Measurements from ENCODE around the gene C12orf60.
A peak's percentile ranks its signal among the peaks of the same experiment; 100 is the strongest.

C12orf60 gene

GRCh38 chr12:14803830-14804160 lies 325 bp downstream of the C12orf60 start:
- DNase-seq (ENCODE audit: low read depth, low spot score): no peak
- no peak for TF ChIP-seq SUZ12 (IDR thresholded peaks at IDR 0.05; ENCODE audit: extremely low read depth, insufficient read depth, insufficient read length)
- no peak for TF ChIP-seq YY1 (IDR thresholded peaks at IDR 0.05; ENCODE audit: insufficient read depth, insufficient read length)
- no peak for TF ChIP-seq ZNF274 (IDR thresholded peaks at IDR 0.05; ENCODE audit: low read depth, low read length)
- peak overlapping the region; percentile 98 for H3K4me3 ChIP-seq (ENCODE audit: insufficient read length, low read depth)

GRCh38 chr12:14810167-14810952 lies 6.9 kb downstream of the C12orf60 start:
- no peaks in the 10 kb centered on the region for H3K36me3 ChIP-seq (ENCODE audit: insufficient read depth, insufficient read length, low read length)

More at GRCh38 chr12:14803830-14804160, 325 bp downstream of the C12orf60 start:
- Histone ChIP-seq H3K9me3 (ENCODE audit: insufficient read depth, low read length) (no peaks in the 10 kb centered on the region), H3K27me3 (ENCODE audit: insufficient read depth, insufficient read length) (no peaks in the 10 kb centered on the region), H3K9ac (ENCODE audit: insufficient read length, low read depth) (peak overlapping the region; percentile 79), H3K4me1 (ENCODE audit: insufficient read depth, insufficient read length) (no peaks in the 10 kb centered on the region), H3K36me3 (ENCODE audit: insufficient read depth, insufficient read length, low read length) (peaks cover 32% of the 10 kb centered on the region)

GRCh38 chr12:14810953-14811483 lies 7.5 kb downstream of the C12orf60 start:
- Histone ChIP-seq H3K27me3 (ENCODE audit: insufficient read depth, insufficient read length) (no peaks in the 10 kb centered on the region), H3K9ac (ENCODE audit: insufficient read length, low read depth) (no peak overlapping the region), H3K36me3 (ENCODE audit: insufficient read depth, insufficient read length, low read length) (no peaks in the 10 kb centered on the region), H3K4me3 (ENCODE audit: insufficient read length, low read depth) (no peak overlapping the region), H3K9me3 (ENCODE audit: insufficient read depth, low read length) (no peaks in the 10 kb centered on the region), H3K4me1 (ENCODE audit: insufficient read depth, insufficient read length) (no peaks in the 10 kb centered on the region)
- TF ChIP-seq ZNF274 (IDR thresholded peaks at IDR 0.05; ENCODE audit: low read depth, low read length): no peak
- no peak for TF ChIP-seq YY1 (IDR thresholded peaks at IDR 0.05; ENCODE audit: insufficient read depth, insufficient read length)
- TF ChIP-seq SUZ12 (IDR thresholded peaks at IDR 0.05; ENCODE audit: extremely low read depth, insufficient read depth, insufficient read length): no peak
- no peak for DNase-seq (ENCODE audit: low read depth, low spot score)

More at GRCh38 chr12:14810167-14810952, 6.9 kb downstream of the C12orf60 start:
- DNase-seq (ENCODE audit: low read depth, low spot score): no peak
- Histone ChIP-seq H3K9me3 (ENCODE audit: insufficient read depth, low read length) (no peaks in the 10 kb centered on the region), H3K4me3 (ENCODE audit: insufficient read length, low read depth) (no peak overlapping the region), H3K4me1 (ENCODE audit: insufficient read depth, insufficient read length) (no peaks in the 10 kb centered on the region), H3K27me3 (ENCODE audit: insufficient read depth, insufficient read length) (no peaks in the 10 kb centered on the region), H3K9ac (ENCODE audit: insufficient read length, low read depth) (no peak overlapping the region)
- TF ChIP-seq ZNF274 (IDR thresholded peaks at IDR 0.05; ENCODE audit: low read depth, low read length) (no peak), SUZ12 (IDR thresholded peaks at IDR 0.05; ENCODE audit: extremely low read depth, insufficient read depth, insufficient read length) (no peak), YY1 (IDR thresholded peaks at IDR 0.05; ENCODE audit: insufficient read depth, insufficient read length) (no peak)

GRCh38 chr12:14811486-14811885 lies 8.0 kb downstream of the C12orf60 start:
- no peaks in the 10 kb centered on the region for H3K9me3 ChIP-seq (ENCODE audit: insufficient read depth, low read length)
- no peak overlapping the region for H3K9ac ChIP-seq (ENCODE audit: insufficient read length, low read depth)
- no peaks in the 10 kb centered on the region for H3K36me3 ChIP-seq (ENCODE audit: insufficient read depth, insufficient read length, low read length)
- no peak overlapping the region for H3K4me3 ChIP-seq (ENCODE audit: insufficient read length, low read depth)
- no peaks in the 10 kb centered on the region for H3K27me3 ChIP-seq (ENCODE audit: insufficient read depth, insufficient read length)
- no peak for TF ChIP-seq ZNF274 (IDR thresholded peaks at IDR 0.05; ENCODE audit: low read depth, low read length)
- TF ChIP-seq SUZ12 (IDR thresholded peaks at IDR 0.05; ENCODE audit: extremely low read depth, insufficient read depth, insufficient read length): no peak
- TF ChIP-seq YY1 (IDR thresholded peaks at IDR 0.05; ENCODE audit: insufficient read depth, insufficient read length): no peak
- H3K4me1 ChIP-seq (ENCODE audit: insufficient read depth, insufficient read length): no peaks in the 10 kb centered on the region
- DNase-seq (ENCODE audit: low read depth, low spot score): no peak

GRCh38 chr12:14814014-14814413 lies 10.5 kb downstream of the C12orf60 start, which contains the start of gene SMCO3:
TSS of gene SMCO3 (minus strand) at chr12:14814182. CDS start at chr12:14806680, 7,502 bp downstream.
- DNase-seq (ENCODE audit: low read depth, low spot score): no peak
- Histone ChIP-seq H3K4me1 (ENCODE audit: insufficient read depth, insufficient read length) (no peaks in the 10 kb centered on the region), H3K9me3 (ENCODE audit: insufficient read depth, low read length) (no peaks in the 10 kb centered on the region), H3K36me3 (ENCODE audit: insufficient read depth, insufficient read length, low read length) (no peaks in the 10 kb centered on the region), H3K4me3 (ENCODE audit: insufficient read length, low read depth) (no peak within 1 kb of the TSS), H3K9ac (ENCODE audit: insufficient read length, low read depth) (no peak within 1 kb of the TSS), H3K27me3 (ENCODE audit: insufficient read depth, insufficient read length) (no peaks in the 10 kb centered on the region)
- TF ChIP-seq ZNF274 (IDR thresholded peaks at IDR 0.05; ENCODE audit: low read depth, low read length) (no peak), SUZ12 (IDR thresholded peaks at IDR 0.05; ENCODE audit: extremely low read depth, insufficient read depth, insufficient read length) (no peak), YY1 (IDR thresholded peaks at IDR 0.05; ENCODE audit: insufficient read depth, insufficient read length) (no peak)

GRCh38 chr12:14824012-14824634 lies 20.7 kb downstream of the C12orf60 start:
- Histone ChIP-seq H3K27me3 (ENCODE audit: insufficient read depth, insufficient read length) (no peaks in the 10 kb centered on the region), H3K9ac (ENCODE audit: insufficient read length, low read depth) (no peak overlapping the region), H3K9me3 (ENCODE audit: insufficient read depth, low read length) (no peaks in the 10 kb centered on the region), H3K36me3 (ENCODE audit: insufficient read depth, insufficient read length, low read length) (no peaks in the 10 kb centered on the region), H3K4me3 (ENCODE audit: insufficient read length, low read depth) (no peak overlapping the region), H3K4me1 (ENCODE audit: insufficient read depth, insufficient read length) (peaks cover 3% of the 10 kb centered on the region)
- no peak for TF ChIP-seq YY1 (IDR thresholded peaks at IDR 0.05; ENCODE audit: insufficient read depth, insufficient read length)
- no peak for TF ChIP-seq SUZ12 (IDR thresholded peaks at IDR 0.05; ENCODE audit: extremely low read depth, insufficient read depth, insufficient read length)
- TF ChIP-seq ZNF274 (IDR thresholded peaks at IDR 0.05; ENCODE audit: low read depth, low read length): no peak
- no peak for DNase-seq (ENCODE audit: low read depth, low spot score)

GRCh38 chr12:14825256-14825655 lies 21.8 kb downstream of the C12orf60 start:
- Histone ChIP-seq H3K4me3 (ENCODE audit: insufficient read length, low read depth) (no peak overlapping the region), H3K9ac (ENCODE audit: insufficient read length, low read depth) (no peak overlapping the region), H3K27me3 (ENCODE audit: insufficient read depth, insufficient read length) (no peaks in the 10 kb centered on the region), H3K36me3 (ENCODE audit: insufficient read depth, insufficient read length, low read length) (no peaks in the 10 kb centered on the region), H3K4me1 (ENCODE audit: insufficient read depth, insufficient read length) (peaks cover 3% of the 10 kb centered on the region), H3K9me3 (ENCODE audit: insufficient read depth, low read length) (no peaks in the 10 kb centered on the region)
- no peak for DNase-seq (ENCODE audit: low read depth, low spot score)
- TF ChIP-seq ZNF274 (IDR thresholded peaks at IDR 0.05; ENCODE audit: low read depth, low read length) (no peak), YY1 (IDR thresholded peaks at IDR 0.05; ENCODE audit: insufficient read depth, insufficient read length) (no peak), SUZ12 (IDR thresholded peaks at IDR 0.05; ENCODE audit: extremely low read depth, insufficient read depth, insufficient read length) (no peak)
